Endothelial cell of umbilical vein (primary cell): Measurements from ENCODE around the gene SHISA2. TPM values are rescaled to one million over a fixed set of nuclear protein-coding genes. Genes with fewer than 3 reads are reported as not detected.

Experiments used
- BruUV-seq: library from RNA; stranded (reverse); fragments of 400-500 nt; replicated peaks from 2 replicates; lab custom pipeline; 2021; lab: Mats Ljungman, UMichigan
- CTCF ChIA-PET: fragments of 300-600, 350-600 bp; sonication (Branson Sonifier 250); formaldehyde crosslinking; loops from one replicate; lab custom pipeline; 2021; ENCODE audit warnings: antibody characterized with exemption, inconsistent platforms; lab: Charles Lee
- POLR2A ChIA-PET: fragments of 300-600, 350-600 bp; sonication (Branson Sonifier 250); formaldehyde crosslinking; loops from one replicate; lab custom pipeline; 2021; ENCODE audit warnings: antibody characterized with exemption, inconsistent platforms; lab: Charles Lee
- DNase-seq: peaks from one replicate; pipeline ENCODE4 v3.0.0-alpha.2; 2011; ENCODE audit warnings: low read depth, low spot score
- FAIRE-seq: peaks from 2 replicates; lab custom pipeline; 2011; peaks lifted over from hg19 to GRCh38; lab: Jason Lieb, UNC
- H2AFZ ChIP-seq: 2 replicates; pipeline ENCODE4 v1.6.0; 2012; ENCODE audit warnings: low read depth, low read length, control low read depth, inconsistent platforms
- H3K27ac ChIP-seq: 2 replicates; pipeline ENCODE4 v1.5.1; 2011; ENCODE audit warnings: low read depth, mild to moderate bottlenecking, control low read depth, low read length, moderate library complexity; ENCODE audit not compliant: insufficient read depth
- H3K27me3 ChIP-seq, 2 experiments: 2 replicates each; pipeline versions ENCODE4 v1.6.0 to v1.6.1; 2011; ENCODE audit warnings: low read length in 2 of 2, mixed read lengths in 1 of 2; ENCODE audit not compliant: control insufficient read depth in 2 of 2, insufficient read depth in 2 of 2
- H3K36me3 ChIP-seq, 2 experiments: 2 replicates in 1 of 2; 3 replicates in 1 of 2; pipeline ENCODE4 v1.5.1; 2011; ENCODE audit warnings: low read length in 2 of 2, mild to moderate bottlenecking in 1 of 2, moderate library complexity in 1 of 2; ENCODE audit not compliant: control insufficient read depth in 2 of 2, insufficient read depth in 2 of 2; ENCODE audit errors: extremely low read depth in 1 of 2
- H3K4me1 ChIP-seq: 3 replicates; pipeline ENCODE4 v1.5.1; 2011; ENCODE audit warnings: mild to moderate bottlenecking, low read length; ENCODE audit not compliant: control insufficient read depth, insufficient read depth; ENCODE audit errors: extremely low read depth
- H3K4me2 ChIP-seq: 2 replicates; pipeline ENCODE4 v1.6.1; 2011; ENCODE audit warnings: low read length, control low read depth, mixed read lengths; ENCODE audit not compliant: insufficient read depth
- H3K4me3 ChIP-seq, 3 experiments: fragments of 200-600 bp in 1 of 3; sonication (generic), shearing (Covaris generic) in 1 of 3; replicated peaks in 1 of 3; 2 replicates each; pipeline ENCODE4 v1.5.1; 2011 to 2016; ENCODE audit warnings: control low read depth in 3 of 3, low read length in 3 of 3, mild to moderate bottlenecking in 2 of 3, inconsistent platforms in 1 of 3, low read depth in 1 of 3, moderate library complexity in 1 of 3; ENCODE audit not compliant: insufficient read depth in 1 of 3
- H3K79me2 ChIP-seq: 2 replicates; pipeline ENCODE4 v1.6.0; 2012; ENCODE audit warnings: low read length, inconsistent platforms; ENCODE audit not compliant: control insufficient read depth, insufficient read depth
- H3K9ac ChIP-seq: replicated peaks from 2 replicates; pipeline ENCODE3; 2011; ENCODE audit warnings: low read length, control low read depth; ENCODE audit not compliant: insufficient read depth; ENCODE audit errors: extremely low read depth
- H3K9me1 ChIP-seq: replicated peaks from 3 replicates; pipeline ENCODE4 v1.6.0; 2011; ENCODE audit warnings: mild to moderate bottlenecking, low read length; ENCODE audit not compliant: control insufficient read depth, insufficient read depth; ENCODE audit errors: extremely low read depth
- H3K9me3 ChIP-seq: replicated peaks from 2 replicates; pipeline ENCODE4 v1.5.1; 2012; ENCODE audit warnings: low read length, inconsistent platforms; ENCODE audit not compliant: control insufficient read depth, insufficient read depth
- H4K20me1 ChIP-seq: replicated peaks from 2 replicates; pipeline ENCODE3; 2011; ENCODE audit warnings: mild to moderate bottlenecking, low read length; ENCODE audit not compliant: control insufficient read depth, insufficient read depth; ENCODE audit errors: extremely low read depth
- CTCF ChIP-seq, 2 donors: IDR thresholded peaks; 1 replicate in 1 of 2; 2 replicates in 1 of 2; pipeline ENCODE4 v1.5.1; 2011; ENCODE audit warnings: low read length in 2 of 2, mild to moderate bottlenecking in 2 of 2, moderate library complexity in 2 of 2, control low read depth in 1 of 2, inconsistent platforms in 1 of 2, low read depth in 1 of 2; ENCODE audit not compliant: insufficient read depth in 1 of 2; ENCODE audit errors: extremely low read depth in 1 of 2
- EZH2 ChIP-seq: IDR thresholded peaks from 2 replicates; pipeline ENCODE4 v1.6.1; 2012; ENCODE audit warnings: borderline replicate concordance, low read depth, mild to moderate bottlenecking, moderate library complexity, low read length, inconsistent platforms; ENCODE audit not compliant: severe bottlenecking
- FOS ChIP-seq: IDR thresholded peaks from 2 replicates; pipeline ENCODE4 v1.6.1; 2011; ENCODE audit warnings: mild to moderate bottlenecking, low read length, moderate library complexity, borderline replicate concordance; ENCODE audit not compliant: insufficient read depth
- GATA2 ChIP-seq: IDR thresholded peaks from 2 replicates; pipeline ENCODE4 v1.7.0; 2011; ENCODE audit warnings: low read depth, mild to moderate bottlenecking, moderate library complexity, mixed read lengths, low read length; ENCODE audit not compliant: insufficient read length, insufficient read depth
- JUN ChIP-seq: IDR thresholded peaks from 2 replicates; pipeline ENCODE4 v1.6.1; 2011; ENCODE audit warnings: borderline replicate concordance, low read depth; ENCODE audit not compliant: insufficient read length, insufficient read depth
- MAX ChIP-seq: IDR thresholded peaks from 2 replicates; pipeline ENCODE4 v1.6.1; 2011; ENCODE audit not compliant: insufficient read depth, insufficient read length
- MYC ChIP-seq: IDR thresholded peaks from one replicate; pipeline ENCODE4 v1.6.1; 2011; ENCODE audit warnings: mild to moderate bottlenecking, low read depth, low read length
- POLR2A ChIP-seq: IDR thresholded peaks from 2 replicates; pipeline ENCODE4 v1.6.1; 2012; ENCODE audit warnings: low read depth, mild to moderate bottlenecking, control low read depth, low read length
- POLR2AphosphoS5 ChIP-seq: IDR thresholded peaks from 2 replicates; pipeline ENCODE4 v1.6.1; 2012; ENCODE audit warnings: low read depth, mild to moderate bottlenecking, control low read depth, low read length, moderate library complexity; ENCODE audit not compliant: insufficient read depth
- dilution Hi-C: fragments of 300-500 bp; cut with MboI; formaldehyde crosslinking; loops from one replicate; pipeline ENCODE4 v1.15.0; 2019; ENCODE audit warnings: low sequenced_read_pairs; ENCODE audit not compliant: extremely low pct_ligation_motif_present
- intact Hi-C: fragments of 100-400 bp; cut with micrococcal nuclease; formaldehyde crosslinking; loops from one replicate; pipeline ENCODE4 v1.10.0; 2022
- polyA plus RNA-seq, 4 experiments: library from polyadenylated mRNA; depleted of rRNA in 3 of 4; stranded (reverse) in 3 of 4; unstranded in 1 of 4; fragments of >200 nt; gene quantifications; 2 replicates each; pipeline versions ENCODE4 v1.2.1 to v1.2.3, GENCODE V29; 2011 to 2012; ENCODE audit warnings: missing spikeins in 1 of 4
- total RNA-seq: library from RNA; stranded (reverse); gene quantifications from 2 replicates; pipeline ENCODE4 v1.2.3, GENCODE V29; 2021

Gene SHISA2
- total and polyA plus RNA-seq, 2 donors (not counting 3 experiments of a cell fraction or from before 2014, with no cell fraction given) = 1.5 to 2.5 TPM

- Histone ChIP-seq H3K9me3 (no peaks in the 10 kb centered on the region), H3K27me3 (peaks cover 10 to 13% of the 10 kb centered on the region in 2 experiments), H3K36me3 (no peaks in the 10 kb centered on the region), H3K4me3 (no peak overlapping the region), H3K4me2 (no peak overlapping the region), H3K4me1 (peaks cover 8% of the 10 kb centered on the region), H3K79me2 (peaks cover 10% of the 10 kb centered on the region), H3K9ac (no peak overlapping the region), H2AFZ (no peak overlapping the region), H3K9me1 (no peaks in the 10 kb centered on the region), H4K20me1 (no peaks in the 10 kb centered on the region), H3K27ac (no peak overlapping the region)
- ChIA-PET CTCF (interaction anchor here (0.6 kb wide), 1 partner anchor 18 kb away, joined by 3 read pairs; no protein-coding TSS in a partner anchor), POLR2A (no interaction called here)
- dilution Hi-C loops = no loop called here
- FAIRE-seq (no peak), DNase-seq (no peak)
- intact Hi-C loops = no loop called here
- TF ChIP-seq EZH2 (no peak), FOS (no peak), MYC (no peak), JUN (no peak), MAX (no peak), GATA2 (no peak), POLR2AphosphoS5 (no peak), POLR2A (no peak), CTCF (IDR thresholded peaks at IDR 0.05; ENCODE audit: extremely low read depth in 1 of 2, insufficient read depth in 1 of 2, low read depth in 1 of 2, low read length in 2 of 2) (no peak)
- BruUV-seq = no TSS peak
Measured at GRCh38 chr13:26054896-26055295, 3.1 kb upstream of the SHISA2 start.
